Measurements from ENCODE around the gene MALT1.
"Not testable (repeated sequence)": the region's sequence is repeated elsewhere in the genome, so short reads cannot be mapped to it uniquely, and the experiment has no call there.

MALT1 gene

DNA sequence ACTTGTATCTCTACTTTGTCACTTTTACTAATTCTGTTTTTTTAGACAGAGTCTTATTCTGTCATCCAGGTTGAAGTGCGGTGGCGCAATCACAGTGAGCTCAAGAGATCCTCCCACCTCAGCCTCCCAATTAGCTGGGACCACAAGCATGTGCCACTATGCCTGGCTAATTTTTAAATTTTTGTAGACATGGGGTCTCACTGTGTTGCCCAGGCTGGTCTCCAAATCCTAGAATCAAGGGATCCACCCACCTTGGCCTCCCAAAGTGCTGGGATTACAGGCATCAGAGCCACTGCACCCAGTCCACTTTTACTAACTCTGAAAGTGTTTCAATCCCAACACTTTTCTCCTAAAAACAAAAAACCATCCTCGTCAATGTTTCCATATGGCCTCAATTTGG, 94.9 kb downstream of the MALT1 start:
- DNase-seq (ENCODE audit: extremely low read depth, low read depth): no peak
- TF ChIP-seq, protein P1, sequence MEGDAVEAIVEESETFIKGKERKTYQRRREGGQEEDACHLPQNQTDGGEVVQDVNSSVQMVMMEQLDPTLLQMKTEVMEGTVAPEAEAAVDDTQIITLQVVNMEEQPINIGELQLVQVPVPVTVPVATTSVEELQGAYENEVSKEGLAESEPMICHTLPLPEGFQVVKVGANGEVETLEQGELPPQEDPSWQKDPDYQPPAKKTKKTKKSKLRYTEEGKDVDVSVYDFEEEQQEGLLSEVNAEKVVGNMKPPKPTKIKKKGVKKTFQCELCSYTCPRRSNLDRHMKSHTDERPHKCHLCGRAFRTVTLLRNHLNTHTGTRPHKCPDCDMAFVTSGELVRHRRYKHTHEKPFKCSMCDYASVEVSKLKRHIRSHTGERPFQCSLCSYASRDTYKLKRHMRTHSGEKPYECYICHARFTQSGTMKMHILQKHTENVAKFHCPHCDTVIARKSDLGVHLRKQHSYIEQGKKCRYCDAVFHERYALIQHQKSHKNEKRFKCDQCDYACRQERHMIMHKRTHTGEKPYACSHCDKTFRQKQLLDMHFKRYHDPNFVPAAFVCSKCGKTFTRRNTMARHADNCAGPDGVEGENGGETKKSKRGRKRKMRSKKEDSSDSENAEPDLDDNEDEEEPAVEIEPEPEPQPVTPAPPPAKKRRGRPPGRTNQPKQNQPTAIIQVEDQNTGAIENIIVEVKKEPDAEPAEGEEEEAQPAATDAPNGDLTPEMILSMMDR (IDR thresholded peaks at IDR 0.05; ENCODE audit: low read depth, low read length): no peak

DNA sequence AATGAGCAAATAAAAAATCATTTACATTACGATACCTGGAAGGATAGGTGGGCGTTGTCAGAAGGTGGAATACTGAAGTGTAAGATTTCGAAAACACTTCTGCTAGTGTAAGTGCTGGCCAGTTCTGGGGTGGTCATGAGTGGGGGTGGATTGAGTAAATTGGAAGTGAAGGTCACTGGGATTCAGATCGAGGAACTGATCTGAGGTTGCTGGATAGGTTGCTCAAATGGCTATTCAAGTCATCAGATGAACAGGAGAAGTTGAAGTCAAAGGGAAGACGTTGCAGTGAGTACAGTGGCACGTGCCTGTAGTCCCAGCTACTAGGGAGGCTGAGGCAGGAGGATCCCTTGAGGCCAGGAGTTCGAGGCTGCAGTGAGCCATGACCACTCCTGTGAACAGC, 95.7 kb downstream of the MALT1 start:
- DNase-seq (ENCODE audit: extremely low read depth, low read depth): no peak

DNA sequence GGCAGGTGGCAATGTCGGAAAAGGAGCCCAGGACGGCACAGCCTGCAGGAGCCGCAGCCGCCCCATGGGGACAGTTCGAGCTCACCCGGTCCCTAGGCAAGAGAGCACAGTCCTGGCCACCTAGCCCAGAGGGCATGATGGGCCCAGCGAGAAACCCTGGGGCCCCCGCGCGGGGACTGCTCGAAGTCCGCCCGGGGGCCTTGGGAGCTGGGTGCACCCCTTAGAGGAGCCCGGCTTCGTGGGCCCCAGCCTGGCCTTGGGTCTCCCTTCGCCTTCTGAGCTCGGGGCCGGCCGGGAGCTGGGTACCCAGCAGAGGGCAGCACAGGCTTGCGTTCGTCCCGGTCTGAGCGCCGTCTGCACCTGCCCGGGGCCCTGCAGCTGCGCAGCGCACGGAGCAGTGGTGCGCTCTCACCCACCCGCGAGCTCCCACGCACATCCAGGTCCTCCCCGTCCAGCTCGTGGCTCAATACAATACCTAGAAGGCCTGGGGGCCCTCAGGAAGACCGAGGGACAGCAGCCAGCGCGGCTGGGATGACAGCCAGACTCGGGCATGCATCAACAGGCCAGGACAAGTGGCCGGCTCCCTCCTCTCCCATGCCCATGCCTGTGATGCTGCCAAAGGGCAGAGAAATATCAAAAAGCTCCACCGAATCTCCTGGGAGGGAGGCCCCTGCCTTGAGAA, 97.2 kb downstream of the MALT1 start:
- TF ChIP-seq, protein P1 (IDR thresholded peaks at IDR 0.05; ENCODE audit: low read depth, low read length): peak; percentile 79
- DNase-seq (ENCODE audit: extremely low read depth, low read depth): no peak

More for the DNA sequence above, 95.7 kb downstream of the MALT1 start:
- TF ChIP-seq, protein P1 (IDR thresholded peaks at IDR 0.05; ENCODE audit: low read depth, low read length): no peak

DNA sequence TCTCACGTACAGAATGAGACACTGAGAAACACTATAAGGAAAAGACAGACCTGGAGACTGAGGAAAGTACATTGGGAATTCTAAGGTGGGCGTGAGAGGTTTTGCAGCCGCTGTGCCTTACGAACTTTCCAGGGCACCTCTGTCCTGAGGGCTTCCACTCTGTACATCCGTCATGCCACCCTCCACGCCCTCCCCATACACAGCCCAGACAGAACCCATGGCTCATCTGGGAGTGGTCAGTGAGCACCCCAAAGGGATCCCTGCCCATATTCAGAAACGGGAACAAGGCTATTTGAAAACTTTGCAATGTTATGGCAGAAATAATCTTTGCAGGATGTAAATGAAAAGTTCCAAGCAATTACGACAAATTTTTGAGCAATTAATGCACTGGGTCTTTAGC, 98.1 kb downstream of the MALT1 start:
- TF ChIP-seq, protein P1 (IDR thresholded peaks at IDR 0.05; ENCODE audit: low read depth, low read length): no peak
- DNase-seq (ENCODE audit: extremely low read depth, low read depth): no peak

DNA sequence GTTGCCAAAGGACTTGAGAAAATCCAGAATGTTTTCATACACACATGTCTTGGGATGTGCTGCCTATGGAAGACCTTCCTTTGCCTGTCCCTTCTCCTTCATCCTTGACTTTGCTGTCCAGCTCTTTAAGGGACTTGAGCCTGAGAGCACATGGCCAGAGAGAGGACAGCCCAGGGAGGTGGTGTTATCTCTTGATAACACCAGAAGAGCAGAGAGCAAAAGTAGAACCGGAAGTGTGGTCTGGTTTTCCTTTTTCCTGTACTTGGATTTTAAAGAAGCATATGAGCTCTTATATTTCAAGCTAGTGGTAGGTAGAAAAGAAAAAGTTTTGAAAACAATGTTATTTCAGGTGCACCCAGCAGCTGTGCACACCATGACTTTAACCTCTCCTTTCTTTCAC, 99.3 kb downstream of the MALT1 start:
- TF ChIP-seq, protein P1 (IDR thresholded peaks at IDR 0.05; ENCODE audit: low read depth, low read length): no peak
- no peak for DNase-seq (ENCODE audit: extremely low read depth, low read depth)

DNA sequence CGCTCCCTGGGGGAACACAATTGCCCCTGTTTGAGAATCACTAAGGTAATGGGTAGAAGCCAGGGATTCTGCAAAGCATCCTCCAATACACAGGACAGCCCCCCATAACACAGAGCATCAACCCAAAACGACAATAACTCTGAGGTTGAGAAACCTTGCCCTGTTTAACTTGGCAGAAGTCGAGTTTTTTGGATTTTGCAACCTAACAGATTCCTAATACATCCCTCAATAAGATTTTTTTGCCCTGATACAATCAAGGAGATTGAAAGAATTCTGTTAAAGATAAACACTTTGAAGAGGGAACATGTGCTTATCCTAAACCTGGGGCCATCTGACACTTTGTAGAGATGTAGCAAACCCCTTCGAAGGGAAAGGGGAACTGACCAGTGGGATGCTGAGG, 100.9 kb downstream of the MALT1 start:
- TF ChIP-seq, protein P1 (IDR thresholded peaks at IDR 0.05; ENCODE audit: low read depth, low read length): no peak
- DNase-seq (ENCODE audit: extremely low read depth, low read depth): no peak

DNA sequence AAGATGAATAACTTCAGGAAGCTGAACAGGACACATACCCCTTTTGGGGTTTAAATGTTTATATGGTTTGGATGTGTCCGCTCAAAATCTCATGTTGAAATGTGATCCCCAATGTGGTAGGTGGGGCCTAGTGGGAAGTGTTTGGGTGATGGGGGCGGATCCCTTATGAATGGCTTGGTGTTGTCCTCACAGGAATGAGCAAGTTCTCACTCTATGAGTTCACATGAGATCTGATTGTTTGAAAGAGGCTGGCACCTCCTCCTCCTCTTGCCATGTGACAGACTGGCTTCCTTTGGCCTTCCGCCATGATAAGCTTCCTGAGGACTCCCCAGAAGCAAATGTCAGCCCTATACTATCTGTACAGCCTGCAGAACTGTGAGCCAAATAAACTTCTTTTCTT, 104.8 kb downstream of the MALT1 start:
- no peak for DNase-seq (ENCODE audit: extremely low read depth, low read depth)
- TF ChIP-seq, protein P1 (IDR thresholded peaks at IDR 0.05; ENCODE audit: low read depth, low read length): no peak

DNA sequence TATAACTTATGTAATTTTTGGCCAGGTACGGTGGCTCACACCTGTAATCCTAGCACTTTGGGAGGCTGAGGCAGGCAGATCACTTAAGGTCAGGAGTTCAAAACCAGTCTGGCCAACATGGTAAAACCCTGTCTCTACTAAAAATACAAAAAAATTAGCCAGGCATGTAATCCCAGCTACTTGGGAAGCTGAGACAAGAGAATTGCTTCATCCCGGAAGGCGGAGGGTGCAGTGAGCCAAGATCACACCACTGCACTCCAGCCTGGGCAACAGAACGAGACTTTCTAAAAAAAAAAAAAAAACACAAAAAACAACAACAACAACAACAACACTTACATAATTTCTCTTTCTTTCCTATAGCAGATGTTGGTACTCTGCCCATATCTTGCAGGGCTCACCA, 105.3 kb downstream of the MALT1 start:
- not testable (repeated sequence) for DNase-seq (ENCODE audit: extremely low read depth, low read depth)

Measured in AG09319 (cell line).